Measurements from ENCODE around the gene LLGL1.

GRCh38 chr17:18191236-18191667 is 34.2 kb upstream of the LLGL1 start:
- TF ChIP-seq CTCF (IDR thresholded peaks at IDR 0.05; ENCODE audit: low read length) (no peak), EZH2 (IDR thresholded peaks at IDR 0.05; ENCODE audit: borderline replicate concordance, low read length) (no peak)
